C4-2B (cell line): ENCODE results near the gene HAAO.

ENCODE experiments used
- CTCF ChIP-seq: fragments of 450-650 bp; conservative IDR thresholded peaks from 2 replicates; pipeline ENCODE4 v1.5.1; 2017; ENCODE audit warnings: mild to moderate bottlenecking
- ZFX ChIP-seq: fragments of 450-650 bp; IDR thresholded peaks from 2 replicates; pipeline ENCODE4 v1.6.1; 2017

- TF ChIP-seq CTCF, result peak; percentile 81
- TF ChIP-seq ZFX, result no peak
Measured at GRCh38 chr2:42828487-42829425, 36.4 kb upstream of the HAAO start.
